NCI-H1436 treated with DMSO at 0.1 percent for 48 hours (cell line): ENCODE data around the gene INTS4.
"Not testable (repeated sequence)": the region's sequence is repeated elsewhere in the genome, so short reads cannot be mapped to it uniquely, and the experiment has no call there.

Experiments used
- DNase-seq: peaks from one replicate; lab custom pipeline; 2025; lab: John Stamatoyannopoulos, UW

The INTS4 gene

GRCh38 chr11:78022397-78023396 lies 28.2 kb upstream of the INTS4 start, which contains the start of gene KCTD14:
Gene KCTD14, minus strand, starts transcription at chr11:78023276. Its CDS starts 27 bp downstream, at chr11:78023249.
- no peak for DNase-seq

- DNase-seq: no peak
Observed at GRCh38 chr11:78021611-78022010, 27.1 kb upstream of the INTS4 start.

GRCh38 chr11:78020246-78020645 lies 25.8 kb upstream of the INTS4 start:
- DNase-seq: no peak

GRCh38 chr11:78019808-78020207 lies 25.3 kb upstream of the INTS4 start:
- no peak for DNase-seq

- DNase-seq: no peak
Observed at GRCh38 chr11:78015878-78016277, 21.4 kb upstream of the INTS4 start.

GRCh38 chr11:78014937-78015520 lies 20.6 kb upstream of the INTS4 start:
- DNase-seq: not testable (repeated sequence)

- DNase-seq: no peak
Observed at GRCh38 chr11:78011301-78011700, 16.8 kb upstream of the INTS4 start.

- DNase-seq: no peak
Observed at GRCh38 chr11:78010755-78011154, 16.3 kb upstream of the INTS4 start.

- no peak for DNase-seq
Observed at GRCh38 chr11:78010304-78010703, 15.8 kb upstream of the INTS4 start.

- DNase-seq: no peak
Observed at GRCh38 chr11:78009062-78009461, 14.6 kb upstream of the INTS4 start.

GRCh38 chr11:78000193-78000592 lies 5.7 kb upstream of the INTS4 start:
- peak; percentile 54 for DNase-seq

- no peak for DNase-seq
Observed at GRCh38 chr11:77999446-78000030, 5.1 kb upstream of the INTS4 start.

- no peak for DNase-seq
Observed at GRCh38 chr11:77993902-77994301, 566 bp downstream of the INTS4 start.

GRCh38 chr11:77990981-77991380 lies 3.5 kb downstream of the INTS4 start:
- DNase-seq: no peak

- not testable (repeated sequence) for DNase-seq
Observed at GRCh38 chr11:77986456-77986855, 8.0 kb downstream of the INTS4 start.

GRCh38 chr11:77981346-77981947 lies 13.0 kb downstream of the INTS4 start:
- no peak for DNase-seq

- DNase-seq: no peak
Observed at GRCh38 chr11:77968337-77968736, 26.1 kb downstream of the INTS4 start.

- DNase-seq: no peak
Observed at GRCh38 chr11:77967753-77968152, 26.7 kb downstream of the INTS4 start.

- DNase-seq: no peak
Observed at GRCh38 chr11:77967121-77967520, 27.3 kb downstream of the INTS4 start.

GRCh38 chr11:77966338-77966737 lies 28.1 kb downstream of the INTS4 start:
- no peak for DNase-seq

GRCh38 chr11:77959434-77959833 lies 35.0 kb downstream of the INTS4 start:
- no peak for DNase-seq

- DNase-seq: not testable (repeated sequence)
Observed at GRCh38 chr11:77958583-77959177, 35.8 kb downstream of the INTS4 start.
